ENCODE measurements around the gene TMIE.
A peak's percentile ranks its signal among the peaks of the same experiment; 100 is the strongest.

The TMIE gene

DNA sequence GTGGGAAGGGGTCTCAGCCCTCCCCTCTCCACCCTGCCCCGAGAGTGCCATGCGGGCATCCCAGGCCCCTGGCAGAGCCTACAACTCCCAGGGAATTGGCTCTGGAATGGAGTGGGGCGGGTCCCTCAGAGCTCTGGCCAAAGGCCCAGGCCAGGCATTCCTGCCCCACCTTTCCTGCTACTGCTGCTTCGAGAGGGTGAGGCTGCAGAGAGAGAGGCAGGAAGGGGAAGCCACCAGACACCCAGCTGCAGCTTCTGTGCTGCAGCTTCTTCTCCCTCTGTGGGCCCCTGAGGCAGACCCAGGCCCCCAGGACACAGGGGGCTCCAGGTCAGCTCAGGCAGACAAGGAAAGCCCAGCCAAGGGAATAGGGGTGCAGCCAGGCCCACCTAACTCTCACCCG lies 10.4 kb upstream of the TMIE start:
- TF ChIP-seq CTCF (IDR thresholded peaks at IDR 0.05; ENCODE audit: insufficient read depth, low read depth, low read length, missing control alignments) = no peak
- H3K4me3 ChIP-seq (ENCODE audit: low read length) = peak overlapping the region; percentile 96

DNA sequence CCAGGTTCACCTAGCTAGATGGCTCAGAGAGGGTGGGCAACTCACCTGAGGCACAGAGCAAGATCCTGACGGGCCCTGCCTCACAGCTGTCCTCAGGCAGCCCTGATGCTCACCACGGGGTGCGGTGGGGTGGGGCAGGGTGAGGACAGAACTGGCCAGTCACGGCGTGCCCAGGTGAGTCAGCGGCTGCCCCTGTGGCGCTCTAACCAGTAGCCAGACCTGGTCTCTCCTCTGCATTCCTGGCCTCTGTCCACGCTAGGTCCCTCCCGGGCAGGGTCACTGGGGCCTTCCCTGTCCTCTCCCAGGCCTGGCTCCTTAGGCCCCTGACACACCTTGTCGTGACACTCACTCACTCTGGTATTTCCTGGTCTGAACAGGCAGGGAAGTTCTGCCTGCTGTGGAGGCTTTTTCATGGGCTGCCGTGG lies 8.6 kb upstream of the TMIE start:
- H3K4me3 ChIP-seq (ENCODE audit: low read length) = peak overlapping the region; percentile 96
- DNase-seq (ENCODE audit: low read depth) = peak; percentile 98
- no peak for TF ChIP-seq CTCF (IDR thresholded peaks at IDR 0.05; ENCODE audit: insufficient read depth, low read depth, low read length, missing control alignments)

More for the DNA sequence above, 10.4 kb upstream of the TMIE start:
- DNase-seq (ENCODE audit: low read depth) = peak; percentile 66

DNA sequence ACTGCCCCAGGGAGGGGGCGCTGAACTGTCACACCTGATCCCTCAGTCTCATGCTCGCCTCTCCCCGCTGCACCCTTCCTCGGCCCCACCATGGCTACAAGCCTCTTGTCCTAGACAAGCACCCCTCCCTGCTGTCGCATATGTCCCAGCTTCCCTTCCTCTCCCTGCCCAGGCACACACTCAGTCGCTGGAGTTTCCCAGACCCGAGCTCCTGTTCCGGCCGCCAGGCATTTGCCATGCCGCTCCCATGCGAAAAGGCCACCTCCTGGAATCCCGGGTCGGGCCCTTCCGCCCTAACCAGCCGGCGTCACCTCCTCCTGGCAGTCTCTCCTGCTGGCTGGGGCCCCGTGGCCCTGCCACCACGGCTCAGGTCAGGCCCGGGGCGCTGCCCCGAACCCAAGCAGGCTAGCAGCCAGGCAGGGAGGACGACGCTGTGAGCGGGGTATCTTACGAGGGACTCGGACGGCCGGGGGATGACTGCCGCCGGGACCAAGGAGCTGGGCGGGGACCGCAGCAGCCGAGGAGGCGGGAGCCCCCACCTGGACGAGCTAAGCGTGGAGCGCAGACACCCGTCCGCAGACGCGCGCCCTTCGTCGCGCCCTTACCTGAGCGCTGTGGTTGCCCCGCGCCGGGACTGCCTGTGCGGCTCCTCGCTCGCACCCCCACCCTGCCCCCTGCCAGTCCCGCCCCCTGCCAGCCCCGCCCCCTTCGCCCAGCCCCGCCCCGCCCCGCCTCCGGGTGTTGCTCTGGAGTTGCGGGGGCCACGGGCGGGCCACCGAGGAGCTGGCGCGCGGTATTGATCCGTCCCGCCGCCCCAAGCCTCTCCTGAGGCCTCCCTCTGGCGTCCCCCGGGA lies 7.9 kb upstream of the TMIE start, which contains the start of gene ALS2CL:
Gene ALS2CL, minus strand, starts transcription at position 642 of the 854 bp plus-strand sequence. CDS start 4,239 bp downstream, outside the sequence.
- TF ChIP-seq CTCF (IDR thresholded peaks at IDR 0.05; ENCODE audit: insufficient read depth, low read depth, low read length, missing control alignments) = no peak
- peak within 1 kb of the TSS; percentile 96 for H3K4me3 ChIP-seq (ENCODE audit: low read length)
- DNase-seq (ENCODE audit: low read depth) = peak; percentile 82

GRCh38 chr3:46693892-46694226 lies 7.3 kb upstream of the TMIE start:
- no peak for DNase-seq (ENCODE audit: low read depth)
- H3K4me3 ChIP-seq (ENCODE audit: low read length) = peak overlapping the region; percentile 16
- TF ChIP-seq CTCF (IDR thresholded peaks at IDR 0.05; ENCODE audit: insufficient read depth, low read depth, low read length, missing control alignments) = no peak

DNA sequence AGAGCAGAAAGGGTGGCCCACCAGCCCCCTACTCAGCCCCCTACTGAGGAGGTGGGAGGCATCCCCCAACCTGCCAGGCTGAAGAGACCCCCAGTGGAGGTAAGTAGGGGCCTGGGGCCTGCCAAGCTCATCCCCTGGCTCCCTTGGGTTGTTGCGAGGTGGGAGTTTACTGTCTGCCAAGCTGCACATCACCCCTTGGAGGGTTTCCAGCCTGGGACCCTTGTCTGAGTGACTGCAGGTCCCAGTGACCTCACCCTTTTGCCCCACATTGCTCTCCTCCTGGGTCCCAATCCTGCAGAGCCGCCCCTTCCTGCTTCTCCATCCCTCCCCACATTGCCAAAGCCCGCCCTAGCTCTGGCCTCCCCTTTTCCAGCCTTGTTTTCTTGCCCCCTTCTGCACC lies 6.7 kb upstream of the TMIE start:
- TF ChIP-seq CTCF (IDR thresholded peaks at IDR 0.05; ENCODE audit: insufficient read depth, low read depth, low read length, missing control alignments) = no peak
- no peak overlapping the region for H3K4me3 ChIP-seq (ENCODE audit: low read length)

DNA sequence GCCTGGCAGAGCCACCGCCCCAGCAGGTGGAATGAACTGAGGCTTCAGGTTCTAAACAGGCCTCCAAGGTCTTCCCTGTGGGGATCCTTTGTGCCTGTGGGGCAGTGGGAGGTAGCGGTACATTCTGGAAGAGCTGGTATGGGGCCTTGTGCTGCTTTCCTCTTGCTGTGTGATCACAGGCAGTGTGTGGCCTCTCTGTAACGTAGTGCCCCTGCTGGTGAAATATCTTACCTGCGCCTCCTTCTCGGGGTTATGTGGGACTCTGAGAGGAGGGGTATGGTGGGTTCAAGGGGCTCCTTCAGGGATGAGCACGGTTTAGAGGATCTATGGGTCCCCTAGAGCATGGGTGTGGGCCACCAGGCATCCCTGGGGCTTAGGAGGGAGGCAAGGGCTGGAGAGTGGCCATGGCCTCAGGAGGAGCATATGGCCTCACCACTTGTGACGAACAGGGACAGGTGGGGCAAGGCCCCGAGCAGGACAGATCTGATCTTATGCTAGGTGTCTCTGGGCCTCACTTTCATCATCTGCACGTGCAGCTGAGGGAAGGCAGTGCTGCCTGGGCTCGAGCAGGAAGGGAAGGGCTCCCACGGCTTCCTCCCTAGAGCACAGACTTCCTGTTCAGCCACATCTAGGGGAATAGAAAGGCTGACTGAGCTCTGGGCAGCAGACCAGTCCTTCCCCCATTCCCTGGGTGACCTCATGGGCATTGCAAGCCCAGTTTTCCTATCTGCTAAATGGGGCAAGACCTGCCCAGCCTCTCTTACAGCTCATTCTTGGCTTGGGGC lies 5.8 kb upstream of the TMIE start:
- no peak overlapping the region for H3K4me3 ChIP-seq (ENCODE audit: low read length)
- DNase-seq (ENCODE audit: low read depth) = peak; percentile 64
- peak; percentile 49 for TF ChIP-seq CTCF (IDR thresholded peaks at IDR 0.05; ENCODE audit: insufficient read depth, low read depth, low read length, missing control alignments)

More for the DNA sequence above, 6.7 kb upstream of the TMIE start:
- no peak for DNase-seq (ENCODE audit: low read depth)

Data from epithelial cell of esophagus (primary cell).